Measurements from ENCODE around the gene CORIN.
"Not testable (repeated sequence)": the region's sequence is repeated elsewhere in the genome, so short reads cannot be mapped to it uniquely, and the experiment has no call there.

The CORIN gene

GRCh38 chr4:47776353-47776752 is 61.5 kb downstream of the CORIN start:
- CTCF ChIA-PET = no interaction called here

DNA sequence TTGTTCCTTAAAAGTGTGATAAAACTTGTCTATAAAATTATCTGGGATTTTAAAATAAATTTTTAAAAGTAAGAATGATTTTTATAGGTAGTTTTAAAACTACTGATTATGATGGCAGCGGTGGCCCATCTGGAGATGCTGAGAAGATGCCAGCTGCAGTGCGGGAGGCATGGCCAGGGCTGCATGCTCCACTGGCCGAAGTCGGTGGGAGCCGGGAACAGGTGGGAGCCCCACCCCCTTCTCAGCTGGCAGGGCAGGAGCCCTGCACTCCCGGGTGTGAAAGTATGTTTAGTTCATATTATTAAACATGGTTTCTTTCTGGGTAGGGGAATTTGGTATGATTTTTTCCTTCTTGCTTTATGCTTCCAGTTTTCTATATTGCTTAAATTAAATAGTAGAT is 63.8 kb downstream of the CORIN start:
- no peaks in the 10 kb centered on the region for H3K9me3 ChIP-seq (ENCODE audit: control insufficient read depth, insufficient read depth, low read depth, low read length)

More at GRCh38 chr4:47776353-47776752, 61.5 kb downstream of the CORIN start:
- no peaks in the 10 kb centered on the region for H3K9me3 ChIP-seq (ENCODE audit: control insufficient read depth, insufficient read depth, low read depth, low read length)
- no peak overlapping the region for H3K27ac ChIP-seq (ENCODE audit: extremely low read depth, low read depth, low read length)
- H3K36me3 ChIP-seq (ENCODE audit: control insufficient read depth in 2 of 2, insufficient read depth in 1 of 2, low read length in 2 of 2) = no peaks in the 10 kb centered on the region
- no peak overlapping the region for H3K4me3 ChIP-seq (ENCODE audit: low read depth, low read length)
- POLR2A ChIA-PET = no interaction called here
- TF ChIP-seq ZNF26 (tag by site-specific recombination; IDR thresholded peaks at IDR 0.05) (no peak), ZNF510 (tag by site-specific recombination; IDR thresholded peaks at IDR 0.05; ENCODE audit: insufficient replicate concordance) (no peak), GFI1B (tag by site-specific recombination; IDR thresholded peaks at IDR 0.05) (no peak)
- no peaks in the 10 kb centered on the region for H3K4me1 ChIP-seq (ENCODE audit: control insufficient read depth, insufficient read depth, low read length)

DNA sequence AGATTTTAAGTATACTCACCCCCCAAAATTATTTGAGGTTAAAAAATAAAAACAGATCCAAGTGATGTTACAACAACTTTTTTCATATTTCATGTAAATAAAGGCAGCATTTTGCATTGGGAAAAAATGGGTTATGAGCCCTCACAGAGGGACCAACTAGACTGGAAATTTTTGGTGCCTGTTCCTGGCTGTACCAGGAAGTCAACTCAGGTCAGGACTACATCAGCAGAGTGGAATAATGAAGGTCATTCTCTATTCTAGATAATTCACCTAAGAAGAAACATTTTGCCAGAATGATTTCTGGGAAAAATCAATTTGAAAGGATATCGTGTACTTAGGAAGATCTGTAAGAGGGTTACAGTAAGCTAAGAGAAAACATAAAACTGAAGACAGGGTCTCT is 66.8 kb downstream of the CORIN start:
- CTCF ChIA-PET = no interaction called here

More for the DNA sequence above, 63.8 kb downstream of the CORIN start:
- CTCF ChIA-PET = no interaction called here
- Histone ChIP-seq H3K27ac (ENCODE audit: extremely low read depth, low read depth, low read length) (no peak overlapping the region), H3K4me3 (ENCODE audit: low read depth, low read length) (no peak overlapping the region), H3K4me1 (ENCODE audit: control insufficient read depth, insufficient read depth, low read length) (no peaks in the 10 kb centered on the region), H3K36me3 (ENCODE audit: control insufficient read depth in 2 of 2, insufficient read depth in 1 of 2, low read length in 2 of 2) (no peaks in the 10 kb centered on the region)
- POLR2A ChIA-PET = interaction anchor here (0.5 kb wide), 1 partner anchor 1917 kb away, joined by 4 read pairs; no protein-coding TSS in a partner anchor
- no peak for TF ChIP-seq ZNF585B (tag by site-specific recombination; IDR thresholded peaks at IDR 0.05)
- TF ChIP-seq KLF10 (tag by site-specific recombination; IDR thresholded peaks at IDR 0.05) = no peak
- no peak for TF ChIP-seq ZNF211 (tag by site-specific recombination; IDR thresholded peaks at IDR 0.05; ENCODE audit: low read depth)
- no peak for TF ChIP-seq ZNF354C (tag by site-specific recombination; IDR thresholded peaks at IDR 0.05; ENCODE audit: borderline replicate concordance, low read depth)
- TF ChIP-seq TRIM28 (IDR thresholded peaks at IDR 0.05; ENCODE audit: borderline replicate concordance, low read length) = no peak
- TF ChIP-seq ZNF571 (tag by site-specific recombination; IDR thresholded peaks at IDR 0.05) = no peak
- TF ChIP-seq OVOL3 (tag by site-specific recombination; IDR thresholded peaks at IDR 0.05) = no peak
- no peak for TF ChIP-seq ZNF112 (tag by site-specific recombination; IDR thresholded peaks at IDR 0.05)
- TF ChIP-seq ZNF600 (tag by site-specific recombination; IDR thresholded peaks at IDR 0.05) = no peak
- no peak for TF ChIP-seq ZNF596 (tag by site-specific recombination; IDR thresholded peaks at IDR 0.05)
- TF ChIP-seq ZNF555 (tag by site-specific recombination; conservative IDR thresholded peaks at IDR 0.05) = no peak
- TF ChIP-seq, protein P1, sequence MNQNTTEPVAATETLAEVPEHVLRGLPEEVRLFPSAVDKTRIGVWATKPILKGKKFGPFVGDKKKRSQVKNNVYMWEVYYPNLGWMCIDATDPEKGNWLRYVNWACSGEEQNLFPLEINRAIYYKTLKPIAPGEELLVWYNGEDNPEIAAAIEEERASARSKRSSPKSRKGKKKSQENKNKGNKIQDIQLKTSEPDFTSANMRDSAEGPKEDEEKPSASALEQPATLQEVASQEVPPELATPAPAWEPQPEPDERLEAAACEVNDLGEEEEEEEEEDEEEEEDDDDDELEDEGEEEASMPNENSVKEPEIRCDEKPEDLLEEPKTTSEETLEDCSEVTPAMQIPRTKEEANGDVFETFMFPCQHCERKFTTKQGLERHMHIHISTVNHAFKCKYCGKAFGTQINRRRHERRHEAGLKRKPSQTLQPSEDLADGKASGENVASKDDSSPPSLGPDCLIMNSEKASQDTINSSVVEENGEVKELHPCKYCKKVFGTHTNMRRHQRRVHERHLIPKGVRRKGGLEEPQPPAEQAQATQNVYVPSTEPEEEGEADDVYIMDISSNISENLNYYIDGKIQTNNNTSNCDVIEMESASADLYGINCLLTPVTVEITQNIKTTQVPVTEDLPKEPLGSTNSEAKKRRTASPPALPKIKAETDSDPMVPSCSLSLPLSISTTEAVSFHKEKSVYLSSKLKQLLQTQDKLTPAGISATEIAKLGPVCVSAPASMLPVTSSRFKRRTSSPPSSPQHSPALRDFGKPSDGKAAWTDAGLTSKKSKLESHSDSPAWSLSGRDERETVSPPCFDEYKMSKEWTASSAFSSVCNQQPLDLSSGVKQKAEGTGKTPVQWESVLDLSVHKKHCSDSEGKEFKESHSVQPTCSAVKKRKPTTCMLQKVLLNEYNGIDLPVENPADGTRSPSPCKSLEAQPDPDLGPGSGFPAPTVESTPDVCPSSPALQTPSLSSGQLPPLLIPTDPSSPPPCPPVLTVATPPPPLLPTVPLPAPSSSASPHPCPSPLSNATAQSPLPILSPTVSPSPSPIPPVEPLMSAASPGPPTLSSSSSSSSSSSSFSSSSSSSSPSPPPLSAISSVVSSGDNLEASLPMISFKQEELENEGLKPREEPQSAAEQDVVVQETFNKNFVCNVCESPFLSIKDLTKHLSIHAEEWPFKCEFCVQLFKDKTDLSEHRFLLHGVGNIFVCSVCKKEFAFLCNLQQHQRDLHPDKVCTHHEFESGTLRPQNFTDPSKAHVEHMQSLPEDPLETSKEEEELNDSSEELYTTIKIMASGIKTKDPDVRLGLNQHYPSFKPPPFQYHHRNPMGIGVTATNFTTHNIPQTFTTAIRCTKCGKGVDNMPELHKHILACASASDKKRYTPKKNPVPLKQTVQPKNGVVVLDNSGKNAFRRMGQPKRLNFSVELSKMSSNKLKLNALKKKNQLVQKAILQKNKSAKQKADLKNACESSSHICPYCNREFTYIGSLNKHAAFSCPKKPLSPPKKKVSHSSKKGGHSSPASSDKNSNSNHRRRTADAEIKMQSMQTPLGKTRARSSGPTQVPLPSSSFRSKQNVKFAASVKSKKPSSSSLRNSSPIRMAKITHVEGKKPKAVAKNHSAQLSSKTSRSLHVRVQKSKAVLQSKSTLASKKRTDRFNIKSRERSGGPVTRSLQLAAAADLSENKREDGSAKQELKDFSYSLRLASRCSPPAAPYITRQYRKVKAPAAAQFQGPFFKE (tag by site-specific recombination; IDR thresholded peaks at IDR 0.05; ENCODE audit: borderline replicate concordance) = no peak
- no peak for TF ChIP-seq ZNF19 (tag by site-specific recombination; IDR thresholded peaks at IDR 0.05; ENCODE audit: low read depth)

GRCh38 chr4:47767956-47768355 is 69.9 kb downstream of the CORIN start:
- CTCF ChIA-PET; H3K36me3 ChIP-seq (ENCODE audit: control insufficient read depth in 2 of 2, insufficient read depth in 1 of 2, low read length in 2 of 2); H3K4me3 ChIP-seq (ENCODE audit: low read depth, low read length); H3K9me3 ChIP-seq (ENCODE audit: control insufficient read depth, insufficient read depth, low read depth, low read length); H3K27ac ChIP-seq (ENCODE audit: extremely low read depth, low read depth, low read length); H3K4me1 ChIP-seq (ENCODE audit: control insufficient read depth, insufficient read depth, low read length); POLR2A ChIA-PET: not testable (repeated sequence)

More for the DNA sequence above, 66.8 kb downstream of the CORIN start:
- no peaks in the 10 kb centered on the region for H3K4me1 ChIP-seq (ENCODE audit: control insufficient read depth, insufficient read depth, low read length)
- H3K9me3 ChIP-seq (ENCODE audit: control insufficient read depth, insufficient read depth, low read depth, low read length) = no peaks in the 10 kb centered on the region
- POLR2A ChIA-PET = no interaction called here
- no peaks in the 10 kb centered on the region for H3K36me3 ChIP-seq (ENCODE audit: control insufficient read depth in 2 of 2, insufficient read depth in 1 of 2, low read length in 2 of 2)
- TF ChIP-seq ZNF624 (tag by site-specific recombination; IDR thresholded peaks at IDR 0.05) (no peak), ZNF350 (tag by site-specific recombination; IDR thresholded peaks at IDR 0.05) (no peak), ZNF133 (tag by site-specific recombination; IDR thresholded peaks at IDR 0.05) (no peak), MYNN (tag by site-specific recombination; IDR thresholded peaks at IDR 0.05; ENCODE audit: borderline replicate concordance) (no peak), ZNF639 (tag by site-specific recombination; IDR thresholded peaks at IDR 0.05) (no peak), ZNF112 (tag by site-specific recombination; IDR thresholded peaks at IDR 0.05) (no peak)
- H3K27ac ChIP-seq (ENCODE audit: extremely low read depth, low read depth, low read length) = no peak overlapping the region
- H3K4me3 ChIP-seq (ENCODE audit: low read depth, low read length) = no peak overlapping the region
